ENCODE measurements around the gene IFT81.

Gene IFT81

DNA sequence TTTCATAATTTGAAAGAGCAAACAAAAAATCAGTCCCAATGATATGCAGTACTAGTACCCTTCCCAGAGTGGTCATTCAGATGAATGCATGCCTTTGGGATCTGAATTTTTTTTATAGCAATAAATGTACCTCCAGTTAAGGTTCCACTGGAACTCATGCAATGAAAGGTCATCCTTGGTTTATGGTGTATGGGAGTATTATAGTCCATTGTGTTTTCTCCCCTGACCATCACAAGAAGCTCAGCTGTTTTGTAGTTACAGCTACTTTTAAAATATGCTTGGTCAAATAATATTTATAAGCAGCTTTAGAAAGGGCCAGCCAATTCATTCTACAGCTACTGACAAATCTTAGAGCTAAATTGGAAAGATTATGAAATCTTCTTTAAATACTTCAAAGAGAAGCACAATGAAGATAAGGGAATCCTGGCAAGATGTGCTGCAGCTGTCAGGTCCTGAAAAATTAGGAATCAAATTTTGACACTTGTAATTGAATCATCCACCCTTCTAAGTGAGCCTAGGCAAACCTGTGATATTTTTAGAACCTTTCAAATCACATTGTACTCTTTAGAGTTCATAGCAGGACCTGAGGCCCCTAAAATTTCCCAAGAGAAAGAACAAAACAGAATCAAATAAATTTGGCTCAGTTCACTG is 46.5 kb downstream of the IFT81 start:
- DNase-seq (no peak), ATAC-seq (no peak)
- H3K9me3 Mint-ChIP-seq: no peaks in the 10 kb centered on the region
- no peaks in the 10 kb centered on the region for H3K4me1 Mint-ChIP-seq
- no peak overlapping the region for H3K4me3 Mint-ChIP-seq
- H3K27ac Mint-ChIP-seq: no peak overlapping the region
- no peaks in the 10 kb centered on the region for H3K27me3 Mint-ChIP-seq

DNA sequence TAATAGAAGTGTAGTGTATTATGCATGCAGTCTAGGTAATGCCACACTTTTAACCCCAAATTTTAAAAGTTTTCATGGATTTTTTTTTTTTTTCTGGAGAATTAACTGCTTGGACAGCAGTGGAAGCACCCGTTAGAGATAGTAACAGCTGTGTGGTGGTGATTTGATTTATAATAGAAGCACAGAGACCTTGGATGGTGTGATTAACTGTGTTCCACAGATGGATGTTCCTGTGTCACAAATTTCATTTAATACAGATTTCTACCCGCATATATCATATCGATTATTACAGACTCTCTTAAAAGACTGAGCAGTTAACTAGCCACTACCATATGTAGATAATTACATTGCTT is 47.0 kb downstream of the IFT81 start:
- Mint-ChIP-seq H3K4me1 (no peaks in the 10 kb centered on the region), H3K4me3 (no peak overlapping the region), H3K27ac (no peak overlapping the region), H3K27me3 (no peaks in the 10 kb centered on the region), H3K9me3 (no peaks in the 10 kb centered on the region)
- ATAC-seq (no peak), DNase-seq (no peak)

DNA sequence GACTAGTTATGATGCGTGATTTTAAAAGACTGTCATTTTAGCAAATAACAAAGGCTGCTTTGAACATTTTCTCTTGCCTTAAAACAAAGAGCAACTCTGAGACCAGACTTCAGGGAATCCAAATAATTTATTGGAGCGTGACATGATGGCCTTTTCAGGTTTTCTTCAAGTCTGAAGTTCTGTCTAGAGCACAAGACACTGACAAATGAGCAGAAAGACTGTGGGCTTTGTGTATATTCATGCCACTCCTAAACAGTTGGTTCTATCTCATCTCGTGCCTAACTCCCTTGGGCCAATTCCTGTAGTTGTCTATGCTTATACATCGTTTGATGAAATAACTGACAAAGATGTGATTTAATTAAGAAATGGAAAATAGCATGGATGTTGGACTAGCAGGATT is 47.5 kb downstream of the IFT81 start:
- Mint-ChIP-seq H3K27ac (no peak overlapping the region), H3K27me3 (no peaks in the 10 kb centered on the region), H3K9me3 (no peaks in the 10 kb centered on the region), H3K4me3 (no peak overlapping the region), H3K4me1 (no peaks in the 10 kb centered on the region)
- DNase-seq (no peak), ATAC-seq (no peak)

DNA sequence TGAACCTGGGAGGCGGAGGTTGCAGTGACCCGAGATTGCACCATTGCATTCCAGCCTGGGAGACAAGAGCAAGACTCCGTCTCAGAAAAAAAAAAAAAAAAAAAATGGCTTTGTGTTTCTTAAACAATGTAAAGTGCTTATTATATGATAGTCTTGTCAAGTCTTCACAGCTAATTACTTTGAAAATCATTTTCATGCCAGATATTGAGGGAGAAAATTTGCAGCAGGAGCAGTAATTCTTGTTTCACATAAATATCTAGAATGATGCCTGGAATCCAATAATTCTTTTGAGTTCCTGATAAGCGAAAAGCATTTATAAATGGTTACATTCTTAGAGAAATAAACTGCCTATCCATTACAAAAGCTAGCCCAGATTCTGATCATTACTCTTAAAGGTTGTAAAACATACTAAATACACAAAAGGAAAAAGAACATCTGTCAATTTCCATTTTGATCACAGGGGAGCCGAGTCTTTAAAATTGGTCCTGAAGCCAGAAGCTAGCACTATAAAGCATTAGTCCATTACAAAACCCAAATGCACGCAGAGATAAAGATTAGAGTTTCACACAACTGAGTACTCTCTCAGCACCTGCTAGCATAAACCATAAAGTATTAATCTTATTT is 50.3 kb downstream of the IFT81 start:
- Mint-ChIP-seq H3K4me3 (no peak overlapping the region), H3K9me3 (no peaks in the 10 kb centered on the region), H3K27ac (no peak overlapping the region), H3K27me3 (no peaks in the 10 kb centered on the region), H3K4me1 (no peaks in the 10 kb centered on the region)
- ATAC-seq (no peak), DNase-seq (no peak)

DNA sequence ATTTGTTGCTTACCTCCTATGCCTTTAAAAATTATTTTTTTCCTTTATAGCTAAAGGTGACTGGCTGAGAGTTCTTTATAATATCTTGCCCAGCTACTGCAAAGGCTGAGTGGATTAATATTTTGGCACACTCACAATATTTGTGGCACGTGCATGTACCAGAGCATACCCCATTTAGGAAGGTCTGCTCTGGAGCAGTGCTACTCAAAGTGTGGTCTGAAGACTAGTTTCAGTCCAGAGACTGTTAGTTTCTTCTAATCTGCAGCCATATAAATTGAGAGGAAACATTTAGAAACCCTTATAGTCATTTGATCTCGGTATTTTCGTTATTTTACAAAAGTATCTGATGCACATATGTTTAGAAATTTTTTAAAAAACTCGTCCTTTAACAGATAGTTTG is 51.0 kb downstream of the IFT81 start:
- Mint-ChIP-seq H3K27ac (no peak overlapping the region), H3K4me3 (no peak overlapping the region), H3K9me3 (no peaks in the 10 kb centered on the region)

DNA sequence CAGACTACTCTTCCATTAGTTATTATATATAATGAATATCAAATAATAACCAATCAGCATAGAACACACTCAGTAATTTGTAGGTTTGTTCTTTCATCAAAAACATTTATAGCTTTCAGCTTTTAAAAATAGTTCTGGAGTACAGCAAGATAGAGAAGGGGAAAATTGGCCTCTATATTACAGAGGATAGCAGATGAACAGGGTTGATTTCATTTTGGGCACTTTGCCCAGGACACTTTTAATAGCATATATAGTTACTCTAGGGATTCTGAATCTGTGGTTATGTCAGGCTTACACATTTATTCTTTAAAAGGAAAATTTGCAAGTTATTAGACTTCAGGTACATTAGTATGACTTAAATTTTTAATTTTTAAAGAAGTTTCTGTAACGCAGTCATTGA is 52.6 kb downstream of the IFT81 start:
- no peaks in the 10 kb centered on the region for H3K9me3 Mint-ChIP-seq
- ATAC-seq (no peak), DNase-seq (no peak)

More for the DNA sequence above, 51.0 kb downstream of the IFT81 start:
- H3K4me1 Mint-ChIP-seq: no peaks in the 10 kb centered on the region
- DNase-seq (no peak), ATAC-seq (no peak)
- no peaks in the 10 kb centered on the region for H3K27me3 Mint-ChIP-seq

DNA sequence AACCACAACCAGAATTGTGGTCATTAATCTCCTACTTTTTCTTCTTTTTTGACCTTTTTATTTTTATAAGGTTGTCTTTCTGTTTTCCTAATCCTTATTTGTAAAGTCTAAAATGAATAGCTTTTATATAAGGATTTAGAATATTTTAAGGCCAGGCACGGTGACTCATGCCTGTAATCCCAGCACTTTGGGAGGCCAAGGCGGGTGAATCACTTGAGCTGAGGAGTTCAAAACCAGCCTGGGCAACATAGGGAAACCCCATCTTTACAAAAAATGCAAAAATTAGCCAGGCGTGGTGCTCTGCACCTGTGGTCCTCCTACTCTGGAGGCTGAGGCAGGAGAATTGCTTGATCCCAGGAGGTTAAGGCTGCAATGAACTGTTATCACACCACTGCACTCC is 55.1 kb downstream of the IFT81 start:
- no peak for DNase-seq
- H3K27ac Mint-ChIP-seq: no peak overlapping the region

More for the DNA sequence above, 52.6 kb downstream of the IFT81 start:
- H3K4me1 Mint-ChIP-seq: no peaks in the 10 kb centered on the region
- H3K27ac Mint-ChIP-seq: no peak overlapping the region
- no peaks in the 10 kb centered on the region for H3K27me3 Mint-ChIP-seq
- no peak overlapping the region for H3K4me3 Mint-ChIP-seq

DNA sequence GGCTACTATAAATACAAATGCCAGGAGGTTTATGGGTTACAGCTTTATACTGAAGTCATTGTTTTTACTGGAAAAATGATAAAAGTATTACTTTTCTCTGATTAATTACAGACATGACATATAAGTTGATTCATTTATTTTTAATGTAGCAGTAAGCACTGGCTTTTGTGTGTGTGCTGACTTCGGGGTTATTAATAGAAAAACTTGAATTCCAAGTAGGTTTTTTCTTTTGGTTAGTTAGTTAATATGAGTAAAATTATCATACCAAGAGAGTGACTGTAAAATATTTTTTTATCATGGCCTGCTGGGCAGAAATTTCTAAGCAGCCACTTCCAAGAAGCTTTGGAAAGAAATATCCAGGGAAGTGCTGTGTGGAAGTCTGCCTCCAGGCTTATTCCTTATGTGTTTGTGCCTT is 56.4 kb downstream of the IFT81 start:
- DNase-seq (no peak), ATAC-seq (no peak)
- H3K4me1 Mint-ChIP-seq: no peaks in the 10 kb centered on the region
- no peak overlapping the region for H3K4me3 Mint-ChIP-seq
- no peaks in the 10 kb centered on the region for H3K27me3 Mint-ChIP-seq
- H3K27ac Mint-ChIP-seq: no peak overlapping the region
- H3K9me3 Mint-ChIP-seq: peaks cover 0 to under 1% of the 10 kb centered on the region in 2 donors

More for the DNA sequence above, 55.1 kb downstream of the IFT81 start:
- Mint-ChIP-seq H3K27me3 (no peaks in the 10 kb centered on the region), H3K4me1 (no peaks in the 10 kb centered on the region), H3K9me3 (no peaks in the 10 kb centered on the region), H3K4me3 (no peak overlapping the region)
- ATAC-seq: no peak

DNA sequence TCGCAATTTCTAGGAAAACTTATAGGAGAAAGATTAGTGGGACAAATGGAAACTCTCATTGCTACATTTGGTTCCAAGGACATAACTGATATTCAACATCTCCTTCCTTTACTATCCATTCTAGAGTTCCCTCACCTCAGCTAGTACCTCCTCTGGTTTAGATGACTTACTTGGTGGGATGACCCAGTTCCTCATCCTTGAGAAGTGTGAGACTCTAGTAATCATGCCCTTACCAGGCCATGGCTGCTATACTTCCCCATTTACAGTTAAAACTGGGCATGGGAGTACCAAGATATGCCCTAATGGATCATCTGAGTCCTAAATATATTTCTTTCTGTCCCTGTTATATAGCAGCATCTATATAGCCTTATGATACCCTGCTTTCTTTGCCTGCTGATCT is 58.1 kb downstream of the IFT81 start:
- no peaks in the 10 kb centered on the region for H3K4me1 Mint-ChIP-seq
- no peaks in the 10 kb centered on the region for H3K27me3 Mint-ChIP-seq
- no peak for DNase-seq
- no peak overlapping the region for H3K4me3 Mint-ChIP-seq
- peaks cover 14 to 16% of the 10 kb centered on the region in 2 donors for H3K9me3 Mint-ChIP-seq
- H3K27ac Mint-ChIP-seq: no peak overlapping the region
- ATAC-seq: no peak

DNA sequence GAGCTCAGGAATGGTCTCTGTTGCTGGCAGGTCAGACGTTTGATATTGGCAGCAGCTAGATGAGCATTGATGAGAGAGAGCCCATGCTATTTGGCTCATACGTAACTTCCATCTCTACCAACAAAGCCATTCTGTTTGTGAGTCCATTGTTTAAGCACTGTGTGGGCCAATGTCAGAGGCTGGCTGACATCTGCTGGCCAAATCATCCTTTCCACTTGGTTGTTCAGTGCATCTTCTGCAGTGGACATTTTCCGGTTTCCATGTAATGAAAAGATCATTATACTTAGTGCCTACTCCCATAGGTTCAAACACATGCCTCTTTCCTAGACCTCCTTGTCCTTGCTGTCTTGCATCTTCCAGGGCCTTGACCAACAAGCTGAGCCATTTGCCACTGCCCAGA is 59.2 kb downstream of the IFT81 start:
- peaks cover 14 to 16% of the 10 kb centered on the region in 2 donors for H3K9me3 Mint-ChIP-seq
- no peak overlapping the region for H3K4me3 Mint-ChIP-seq
- H3K27ac Mint-ChIP-seq: no peak overlapping the region
- no peaks in the 10 kb centered on the region for H3K4me1 Mint-ChIP-seq
- no peak for ATAC-seq
- no peak for DNase-seq
- H3K27me3 Mint-ChIP-seq: no peaks in the 10 kb centered on the region

DNA sequence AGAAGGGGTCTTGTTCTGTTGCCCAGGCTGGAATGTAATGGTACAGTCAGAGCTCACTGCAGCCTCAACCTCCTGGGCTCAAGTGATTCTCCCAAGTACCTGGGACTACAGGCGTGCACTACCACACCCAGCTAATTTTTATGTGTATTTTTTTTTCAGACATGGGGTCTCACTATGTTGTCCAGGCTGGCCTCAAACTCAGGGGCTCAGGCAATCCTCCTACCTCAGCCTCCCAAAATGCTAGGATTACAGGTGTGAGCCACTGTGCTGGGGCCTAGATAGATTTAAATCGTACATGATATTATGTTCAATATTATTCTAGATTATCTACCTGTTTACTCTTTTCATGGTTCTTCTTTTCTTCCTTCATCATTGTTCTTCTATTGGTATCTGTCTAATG is 61.5 kb downstream of the IFT81 start:
- peaks cover 14 to 16% of the 10 kb centered on the region in 2 donors for H3K9me3 Mint-ChIP-seq
- no peak overlapping the region for H3K4me3 Mint-ChIP-seq
- DNase-seq: no peak
- no peak overlapping the region for H3K27ac Mint-ChIP-seq
- ATAC-seq: no peak
- no peaks in the 10 kb centered on the region for H3K27me3 Mint-ChIP-seq
- no peaks in the 10 kb centered on the region for H3K4me1 Mint-ChIP-seq

DNA sequence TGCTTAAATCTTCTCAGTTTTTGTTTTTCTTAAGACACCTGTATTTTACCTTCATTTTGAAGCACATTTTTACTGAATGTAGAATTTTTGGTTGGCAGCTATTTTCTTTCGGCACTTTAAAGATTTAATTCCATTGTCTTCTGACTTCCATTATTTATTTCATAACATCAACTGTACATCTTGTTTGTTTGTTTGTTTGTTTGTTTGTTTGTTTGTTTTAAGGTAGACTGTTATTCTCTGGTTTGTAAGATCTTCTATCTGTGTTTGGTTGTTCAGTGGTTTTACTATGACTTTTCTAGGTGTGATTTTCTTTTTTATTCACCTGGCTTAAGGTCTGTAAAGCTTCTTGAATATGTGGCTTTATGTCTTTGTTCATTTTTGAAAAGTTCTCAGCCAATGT is 61.9 kb downstream of the IFT81 start:
- H3K27me3 Mint-ChIP-seq: no peaks in the 10 kb centered on the region

DNA sequence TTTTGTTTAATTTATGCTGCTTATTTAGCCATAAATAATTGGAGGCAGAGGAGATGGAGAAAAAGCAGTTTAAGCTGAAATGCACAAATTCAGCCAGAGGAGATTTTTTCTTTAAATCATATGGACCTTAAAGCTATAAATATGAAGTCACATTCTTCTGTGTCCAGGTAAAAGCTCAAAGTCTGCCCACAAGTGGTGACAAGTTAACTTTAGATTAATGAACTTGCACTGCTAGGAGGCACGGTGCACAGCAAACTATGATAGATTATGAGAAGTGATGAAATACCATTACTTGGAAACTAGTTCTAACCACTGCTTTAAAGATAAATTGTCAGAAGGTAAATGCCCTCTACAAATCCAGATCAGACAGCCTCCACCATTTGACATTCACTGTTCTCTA is 69.0 kb downstream of the IFT81 start:
- Mint-ChIP-seq H3K4me1 (no peaks in the 10 kb centered on the region), H3K9me3 (no peaks in the 10 kb centered on the region), H3K4me3 (no peak overlapping the region), H3K27ac (no peak overlapping the region), H3K27me3 (no peaks in the 10 kb centered on the region)
- DNase-seq (no peak), ATAC-seq (no peak)

More for the DNA sequence above, 61.9 kb downstream of the IFT81 start:
- H3K4me3 Mint-ChIP-seq: no peak overlapping the region
- DNase-seq (no peak), ATAC-seq (no peak)
- no peak overlapping the region for H3K27ac Mint-ChIP-seq
- H3K9me3 Mint-ChIP-seq: peaks cover 14 to 16% of the 10 kb centered on the region in 2 donors
- H3K4me1 Mint-ChIP-seq: no peaks in the 10 kb centered on the region

DNA sequence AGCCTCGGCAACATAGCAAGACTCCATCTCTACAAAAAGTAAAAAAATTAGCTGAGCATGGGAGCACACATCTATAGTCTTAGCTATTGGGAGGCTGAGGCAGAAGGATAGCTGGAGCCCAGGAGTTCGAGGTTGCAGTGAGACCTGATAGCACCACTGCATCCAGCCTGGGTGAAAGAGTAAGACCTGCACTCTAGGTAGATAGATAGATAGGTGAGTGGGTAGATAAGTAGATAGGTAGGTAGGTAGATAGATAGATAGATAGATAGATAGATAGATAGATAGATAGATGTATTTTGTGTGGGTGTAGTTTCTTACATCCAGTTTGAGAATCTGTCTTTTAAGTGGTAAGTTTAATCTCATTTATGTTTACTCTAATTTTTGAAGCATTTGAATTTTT is 72.8 kb downstream of the IFT81 start:
- Mint-ChIP-seq H3K27ac (no peak overlapping the region), H3K9me3 (no peaks in the 10 kb centered on the region), H3K4me1 (peaks cover 10% of the 10 kb centered on the region), H3K4me3 (no peak overlapping the region), H3K27me3 (no peaks in the 10 kb centered on the region)
- no peak for ATAC-seq
- DNase-seq: no peak

DNA sequence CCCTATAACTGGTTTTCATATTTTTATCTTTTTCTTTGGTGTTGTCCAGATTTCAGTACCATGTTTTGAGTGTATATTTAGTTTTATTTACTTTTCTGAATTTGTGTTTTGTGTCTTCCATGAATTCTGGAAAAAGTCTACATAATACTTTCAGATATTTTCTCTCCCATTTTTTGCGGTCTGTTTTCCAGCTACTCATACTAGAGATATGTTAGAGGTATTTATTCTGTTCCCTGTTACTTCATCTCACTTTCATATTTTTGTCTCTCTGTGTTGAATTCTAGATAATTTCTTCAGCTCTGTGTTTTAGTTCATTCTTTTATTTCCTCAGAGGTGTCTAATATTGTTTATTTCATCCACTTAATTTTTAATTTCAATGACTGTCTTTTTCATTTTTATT is 74.2 kb downstream of the IFT81 start:
- H3K9me3 Mint-ChIP-seq: no peaks in the 10 kb centered on the region
- ATAC-seq (no peak), DNase-seq (no peak)
- peaks cover 10% of the 10 kb centered on the region for H3K4me1 Mint-ChIP-seq
- H3K27ac Mint-ChIP-seq: no peak overlapping the region
- no peak overlapping the region for H3K4me3 Mint-ChIP-seq
- no peaks in the 10 kb centered on the region for H3K27me3 Mint-ChIP-seq

DNA sequence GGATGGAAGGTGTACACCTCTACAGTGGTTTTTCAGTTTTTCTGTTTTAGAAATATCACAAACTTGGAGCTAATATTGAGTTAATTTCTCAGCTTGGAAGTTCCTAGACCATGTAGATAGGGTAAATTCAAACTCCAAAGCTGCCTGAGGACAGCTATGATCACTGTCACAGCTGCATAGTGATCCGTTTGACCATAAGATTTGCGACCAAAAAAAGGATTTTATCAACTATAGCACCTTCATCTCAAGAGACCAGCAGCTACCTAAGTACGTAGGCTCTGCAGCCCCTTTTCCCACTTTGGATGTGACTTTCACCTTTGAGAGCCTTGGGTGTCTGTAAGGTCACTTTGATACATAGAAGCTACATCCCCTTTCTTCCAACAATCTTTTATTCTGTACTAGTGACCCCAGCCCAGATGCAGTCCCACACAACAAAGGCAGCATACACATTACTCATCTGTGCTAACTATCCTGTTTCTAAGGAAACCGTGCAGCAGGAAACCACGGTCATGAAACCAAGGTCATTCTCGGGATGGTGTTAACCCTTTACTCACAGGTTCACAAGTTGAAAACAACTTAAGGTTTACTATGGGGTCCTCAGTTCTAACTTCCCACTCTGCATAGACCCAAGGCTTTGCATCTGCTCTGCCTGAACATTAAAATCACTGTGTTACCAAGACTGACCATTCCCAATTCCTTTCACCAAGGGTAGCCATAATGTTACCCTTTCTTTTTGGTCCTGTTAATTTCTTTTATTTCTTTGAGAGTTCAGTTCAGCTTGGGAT is 75.4 kb downstream of the IFT81 start:
- ATAC-seq (peak; percentile 93), DNase-seq (peak; percentile 5 to 29)
- Mint-ChIP-seq H3K27ac (peak overlapping the region in 1 of 2 donors; percentile 80), H3K9me3 (no peaks in the 10 kb centered on the region), H3K4me1 (peaks cover 10% of the 10 kb centered on the region), H3K27me3 (no peaks in the 10 kb centered on the region), H3K4me3 (peak overlapping the region in 1 of 2 donors; percentile 10)
